ENCODE results near the gene ZBTB34.

ZBTB34 gene

GRCh38 chr9:126880947-126881332, 20.5 kb downstream of the ZBTB34 start:
- no peak for DNase-seq (ENCODE audit: low spot score)
- no peak for TF ChIP-seq CTCF (IDR thresholded peaks at IDR 0.05; ENCODE audit: extremely low read depth, insufficient read depth, missing control alignments)
- in situ Hi-C loops (cut with MboI; ENCODE audit: low pct_unique_long_range_greater_than_20kb, low sequenced_read_pairs, unreplicated experiment): no loop called here

- no peak for DNase-seq (ENCODE audit: low spot score)
- in situ Hi-C loops (cut with MboI; ENCODE audit: low pct_unique_long_range_greater_than_20kb, low sequenced_read_pairs, unreplicated experiment): no loop called here
- TF ChIP-seq CTCF (IDR thresholded peaks at IDR 0.05; ENCODE audit: extremely low read depth, insufficient read depth, missing control alignments): no peak
Observed at GRCh38 chr9:126882746-126883145, 22.3 kb downstream of the ZBTB34 start.

- in situ Hi-C loops (cut with MboI; ENCODE audit: low pct_unique_long_range_greater_than_20kb, low sequenced_read_pairs, unreplicated experiment): no loop called here
- DNase-seq (ENCODE audit: low spot score): no peak
- TF ChIP-seq CTCF (IDR thresholded peaks at IDR 0.05; ENCODE audit: extremely low read depth, insufficient read depth, missing control alignments): no peak
Observed at GRCh38 chr9:126883636-126884035, 23.2 kb downstream of the ZBTB34 start.

GRCh38 chr9:126885131-126885641, 24.7 kb downstream of the ZBTB34 start:
- no peak for DNase-seq (ENCODE audit: low spot score)
- TF ChIP-seq CTCF (IDR thresholded peaks at IDR 0.05; ENCODE audit: extremely low read depth, insufficient read depth, missing control alignments): no peak
- in situ Hi-C loops (cut with MboI; ENCODE audit: low pct_unique_long_range_greater_than_20kb, low sequenced_read_pairs, unreplicated experiment): no loop called here

- TF ChIP-seq CTCF (IDR thresholded peaks at IDR 0.05; ENCODE audit: extremely low read depth, insufficient read depth, missing control alignments): no peak
- in situ Hi-C loops (cut with MboI; ENCODE audit: low pct_unique_long_range_greater_than_20kb, low sequenced_read_pairs, unreplicated experiment): no loop called here
- no peak for DNase-seq (ENCODE audit: low spot score)
Observed at GRCh38 chr9:126886034-126886822, 25.8 kb downstream of the ZBTB34 start.

- in situ Hi-C loops (cut with MboI; ENCODE audit: low pct_unique_long_range_greater_than_20kb, low sequenced_read_pairs, unreplicated experiment): no loop called here
- TF ChIP-seq CTCF (IDR thresholded peaks at IDR 0.05; ENCODE audit: extremely low read depth, insufficient read depth, missing control alignments): no peak
- DNase-seq (ENCODE audit: low spot score): no peak
Observed at GRCh38 chr9:126886897-126887296, 26.5 kb downstream of the ZBTB34 start.

All from GM13977 (cell line).